HG03342 (cell line): ENCODE results near the gene ANKZF1.
A peak's percentile ranks its signal among the peaks of the same experiment; 100 is the strongest.

ENCODE experiments used
- ATAC-seq: cut with Tn5 transposase; IDR thresholded peaks from one replicate; pipeline ENCODE4 v1.9.1; 2021; ENCODE audit warnings: mild to moderate bottlenecking, moderate library complexity; ENCODE audit not compliant: unreplicated experiment

The ANKZF1 gene

GRCh38 chr2:219279151-219279915, 49.7 kb downstream of the ANKZF1 start, which contains the start of gene DNAJB2:
TSS of gene DNAJB2 (plus strand) at chr2:219279366. CDS start at chr2:219279834, 468 bp downstream.
- ATAC-seq, result peak; percentile 88

- no peak for ATAC-seq
Measured at GRCh38 chr2:219279916-219280516, 50.4 kb downstream of the ANKZF1 start.

GRCh38 chr2:219280651-219281050, 51.0 kb downstream of the ANKZF1 start:
- no peak for ATAC-seq

GRCh38 chr2:219281588-219281987, 52.0 kb downstream of the ANKZF1 start:
- no peak for ATAC-seq

GRCh38 chr2:219282375-219282774, 52.8 kb downstream of the ANKZF1 start:
- ATAC-seq, result no peak

- no peak for ATAC-seq
Measured at GRCh38 chr2:219282943-219283581, 53.5 kb downstream of the ANKZF1 start.

- ATAC-seq, result no peak
Measured at GRCh38 chr2:219284501-219285372, 55.1 kb downstream of the ANKZF1 start.

- ATAC-seq, result no peak
Measured at GRCh38 chr2:219285373-219285735, 55.7 kb downstream of the ANKZF1 start.

- ATAC-seq, result no peak
Measured at GRCh38 chr2:219285894-219286425, 56.4 kb downstream of the ANKZF1 start.
